ENCODE measurements around the gene RBP4. TPM values are rescaled to one million over a fixed set of nuclear protein-coding genes. Genes with fewer than 3 reads are reported as not detected.

The RBP4 gene
- total RNA-seq, result not detected

- Mint-ChIP-seq H3K36me3 (ENCODE audit: insufficient read depth in 2 of 2) (peaks cover 0 to 1% of the 10 kb centered on the region in 2 donors), H3K4me1 (ENCODE audit: low read depth) (no peaks in the 10 kb centered on the region), H3K27me3 (ENCODE audit: low read depth) (peaks cover 49% of the 10 kb centered on the region), H3K27ac (no peak within 1 kb of the TSS), H3K9me3 (no peaks in the 10 kb centered on the region), H3K4me3 (peak within 1 kb of the TSS in 1 of 2 donors; percentile 52)
- no peak for ATAC-seq (replicated peaks in 1 of 2)
- DNase-seq, result no peak
These were observed at the start of gene RBP4 for GRCh38 chr10:93601146-93601773. Gene RBP4 (minus strand): TSS chr10:93601235. CDS start chr10:93601028, 207 bp downstream.

- Mint-ChIP-seq H3K9me3 (no peaks in the 10 kb centered on the region), H3K4me1 (ENCODE audit: low read depth) (no peaks in the 10 kb centered on the region), H3K36me3 (ENCODE audit: insufficient read depth in 2 of 2) (no peaks in the 10 kb centered on the region), H3K27ac (no peak overlapping the region), H3K27me3 (ENCODE audit: low read depth) (peaks cover 25% of the 10 kb centered on the region), H3K4me3 (no peak overlapping the region)
- DNase-seq (no peak), ATAC-seq (replicated peaks in 1 of 2) (no peak)
These were observed 38.8 kb upstream of the RBP4 start for GRCh38 chr10:93639791-93640190.

- no peaks in the 10 kb centered on the region for H3K36me3 Mint-ChIP-seq (ENCODE audit: insufficient read depth in 2 of 2)
- H3K27me3 Mint-ChIP-seq (ENCODE audit: low read depth), result peaks cover 6% of the 10 kb centered on the region
- no peak overlapping the region for H3K27ac Mint-ChIP-seq
- H3K9me3 Mint-ChIP-seq, result no peaks in the 10 kb centered on the region
- no peaks in the 10 kb centered on the region for H3K4me1 Mint-ChIP-seq (ENCODE audit: low read depth)
- no peak for DNase-seq
- ATAC-seq (replicated peaks in 1 of 2), result no peak
- H3K4me3 Mint-ChIP-seq, result no peak overlapping the region
These were observed 29.9 kb upstream of the RBP4 start for GRCh38 chr10:93630625-93631557.

- no peak overlapping the region for H3K27ac Mint-ChIP-seq
- DNase-seq, result no peak
- no peak overlapping the region for H3K4me3 Mint-ChIP-seq
- peaks cover 11% of the 10 kb centered on the region for H3K27me3 Mint-ChIP-seq (ENCODE audit: low read depth)
- no peaks in the 10 kb centered on the region for H3K36me3 Mint-ChIP-seq (ENCODE audit: insufficient read depth in 2 of 2)
- ATAC-seq (replicated peaks in 1 of 2), result no peak
- H3K9me3 Mint-ChIP-seq, result no peaks in the 10 kb centered on the region
- no peaks in the 10 kb centered on the region for H3K4me1 Mint-ChIP-seq (ENCODE audit: low read depth)
These were observed 28.7 kb upstream of the RBP4 start for GRCh38 chr10:93629647-93630305.

- Mint-ChIP-seq H3K27ac (no peak overlapping the region), H3K4me1 (ENCODE audit: low read depth) (no peaks in the 10 kb centered on the region), H3K4me3 (no peak overlapping the region), H3K27me3 (ENCODE audit: low read depth) (peaks cover 11% of the 10 kb centered on the region), H3K9me3 (no peaks in the 10 kb centered on the region), H3K36me3 (ENCODE audit: insufficient read depth in 2 of 2) (no peaks in the 10 kb centered on the region)
- ATAC-seq (replicated peaks in 1 of 2) (no peak), DNase-seq (no peak)
These were observed 27.8 kb upstream of the RBP4 start for GRCh38 chr10:93628858-93629257.

GRCh38 chr10:93622942-93623341 lies 21.9 kb upstream of the RBP4 start:
- Mint-ChIP-seq H3K9me3 (no peaks in the 10 kb centered on the region), H3K27ac (no peak overlapping the region), H3K4me1 (ENCODE audit: low read depth) (no peaks in the 10 kb centered on the region), H3K4me3 (no peak overlapping the region), H3K36me3 (ENCODE audit: insufficient read depth in 2 of 2) (no peaks in the 10 kb centered on the region), H3K27me3 (ENCODE audit: low read depth) (peaks cover 20% of the 10 kb centered on the region)
- DNase-seq, result no peak
- no peak for ATAC-seq (replicated peaks in 1 of 2)

GRCh38 chr10:93620925-93621324 lies 19.9 kb upstream of the RBP4 start:
- Mint-ChIP-seq H3K27ac (no peak overlapping the region), H3K4me1 (ENCODE audit: low read depth) (no peaks in the 10 kb centered on the region), H3K27me3 (ENCODE audit: low read depth) (peaks cover 20% of the 10 kb centered on the region), H3K36me3 (ENCODE audit: insufficient read depth in 2 of 2) (no peaks in the 10 kb centered on the region), H3K9me3 (no peaks in the 10 kb centered on the region), H3K4me3 (no peak overlapping the region)
- no peak for ATAC-seq (replicated peaks in 1 of 2)
- DNase-seq, result no peak

GRCh38 chr10:93615576-93616235 lies 14.7 kb upstream of the RBP4 start:
- H3K27me3 Mint-ChIP-seq (ENCODE audit: low read depth), result peaks cover 9% of the 10 kb centered on the region
- no peak overlapping the region for H3K27ac Mint-ChIP-seq
- H3K36me3 Mint-ChIP-seq (ENCODE audit: insufficient read depth in 2 of 2), result no peaks in the 10 kb centered on the region
- DNase-seq (no peak), ATAC-seq (replicated peaks in 1 of 2) (no peak)
- no peak overlapping the region for H3K4me3 Mint-ChIP-seq
- H3K9me3 Mint-ChIP-seq, result no peaks in the 10 kb centered on the region
- no peaks in the 10 kb centered on the region for H3K4me1 Mint-ChIP-seq (ENCODE audit: low read depth)

GRCh38 chr10:93614101-93614825 lies 13.2 kb upstream of the RBP4 start:
- no peak for ATAC-seq (replicated peaks in 1 of 2)
- Mint-ChIP-seq H3K9me3 (no peaks in the 10 kb centered on the region), H3K36me3 (ENCODE audit: insufficient read depth in 2 of 2) (no peaks in the 10 kb centered on the region)

GRCh38 chr10:93613126-93613525 lies 12.1 kb upstream of the RBP4 start:
- Mint-ChIP-seq H3K4me1 (ENCODE audit: low read depth) (no peaks in the 10 kb centered on the region), H3K4me3 (no peak overlapping the region), H3K9me3 (no peaks in the 10 kb centered on the region), H3K36me3 (ENCODE audit: insufficient read depth in 2 of 2) (no peaks in the 10 kb centered on the region), H3K27me3 (ENCODE audit: low read depth) (peaks cover 10% of the 10 kb centered on the region), H3K27ac (no peak overlapping the region)
- ATAC-seq (replicated peaks in 1 of 2) (no peak), DNase-seq (no peak)

More at GRCh38 chr10:93614101-93614825, 13.2 kb upstream of the RBP4 start:
- no peaks in the 10 kb centered on the region for H3K4me1 Mint-ChIP-seq (ENCODE audit: low read depth)
- H3K4me3 Mint-ChIP-seq, result no peak overlapping the region
- H3K27ac Mint-ChIP-seq, result no peak overlapping the region
- no peak for DNase-seq
- peaks cover 4% of the 10 kb centered on the region for H3K27me3 Mint-ChIP-seq (ENCODE audit: low read depth)

GRCh38 chr10:93612311-93612710 lies 11.3 kb upstream of the RBP4 start, which contains the start of gene PDE6C:
Gene PDE6C (plus strand): TSS chr10:93612537. CDS start chr10:93612726, 189 bp downstream.
- Mint-ChIP-seq H3K4me1 (ENCODE audit: low read depth) (no peaks in the 10 kb centered on the region), H3K27ac (no peak within 1 kb of the TSS), H3K27me3 (ENCODE audit: low read depth) (peaks cover 10% of the 10 kb centered on the region), H3K4me3 (no peak within 1 kb of the TSS), H3K36me3 (ENCODE audit: insufficient read depth in 2 of 2) (no peaks in the 10 kb centered on the region), H3K9me3 (peaks cover 0 to 1% of the 10 kb centered on the region in 2 donors)
- DNase-seq (no peak), ATAC-seq (replicated peaks in 1 of 2) (no peak)

GRCh38 chr10:93608421-93608820 lies 7.4 kb upstream of the RBP4 start:
- Mint-ChIP-seq H3K27me3 (ENCODE audit: low read depth) (peaks cover 30% of the 10 kb centered on the region), H3K4me3 (no peak overlapping the region), H3K27ac (no peak overlapping the region), H3K4me1 (ENCODE audit: low read depth) (no peaks in the 10 kb centered on the region), H3K9me3 (peaks cover 0 to 3% of the 10 kb centered on the region in 2 donors), H3K36me3 (ENCODE audit: insufficient read depth in 2 of 2) (no peaks in the 10 kb centered on the region)
- ATAC-seq (replicated peaks in 1 of 2) (no peak), DNase-seq (no peak)

Data from activated T-cell treated with anti-CD3 and anti-CD28 coated beads, Interleukin-2, amount 50 U/mL, for 72 hours (primary cell).